Endodermal cell (in vitro differentiated cells): ENCODE measurements around the gene PAXX. TPM values are rescaled to one million over a fixed set of nuclear protein-coding genes. Genes with fewer than 3 reads are reported as not detected.

ENCODE experiments used
- DNase-seq: peaks from one replicate; pipeline ENCODE4 v3.0.0-alpha.2; 2017
- H3K27ac ChIP-seq: 2 replicates; pipeline ENCODE4 v1.5.1; 2013; ENCODE audit warnings: mild to moderate bottlenecking, low read depth, low read length, moderate library complexity
- H3K27me3 ChIP-seq: 2 replicates; pipeline ENCODE4 v1.6.1; 2013; ENCODE audit warnings: mild to moderate bottlenecking, low read length, moderate library complexity; ENCODE audit not compliant: insufficient read depth, control insufficient read depth, poor library complexity, severe bottlenecking
- H3K36me3 ChIP-seq: 2 replicates; pipeline ENCODE4 v1.7.0; 2013; ENCODE audit warnings: mild to moderate bottlenecking, low read length, moderate library complexity; ENCODE audit not compliant: control insufficient read depth, insufficient read depth
- H3K4me1 ChIP-seq: one replicate; pipeline ENCODE4 v1.7.0; 2013; ENCODE audit warnings: low read length; ENCODE audit not compliant: control insufficient read depth, insufficient read depth
- H3K4me3 ChIP-seq: 2 replicates; pipeline ENCODE4 v1.5.1; 2013; ENCODE audit warnings: mild to moderate bottlenecking, low read length, moderate library complexity
- H3K9ac ChIP-seq: 2 replicates; pipeline ENCODE4 v1.6.1; 2013; ENCODE audit warnings: mild to moderate bottlenecking, low read length, moderate library complexity; ENCODE audit not compliant: poor library complexity, severe bottlenecking; ENCODE audit errors: extremely low read depth
- H3K9me3 ChIP-seq: 2 replicates; pipeline ENCODE4 v1.6.1; 2013; ENCODE audit warnings: mild to moderate bottlenecking, low read length, moderate library complexity; ENCODE audit not compliant: control insufficient read depth
- H3K27ac Mint-ChIP-seq: 2 replicates; pipeline ENCODE4 v1.8.0; 2020; ENCODE audit warnings: mixed read lengths
- H3K27me3 Mint-ChIP-seq: 2 replicates; pipeline ENCODE4 v1.8.0; 2021; ENCODE audit warnings: mild to moderate bottlenecking, mixed read lengths; ENCODE audit not compliant: insufficient read depth
- H3K36me3 Mint-ChIP-seq: 2 replicates; pipeline ENCODE4 v1.8.0; 2020; ENCODE audit warnings: low read depth, mixed read lengths
- H3K4me1 Mint-ChIP-seq: 2 replicates; pipeline ENCODE4 v1.8.0; 2020; ENCODE audit warnings: mixed read lengths
- H3K4me3 Mint-ChIP-seq: 2 replicates; pipeline ENCODE4 v1.8.0; 2020; ENCODE audit warnings: mild to moderate bottlenecking, moderate library complexity, mixed read lengths
- H3K9me3 Mint-ChIP-seq: 2 replicates; pipeline ENCODE4 v1.8.0; 2020; ENCODE audit warnings: mild to moderate bottlenecking, mixed read lengths
- WGBS, 2 experiments: methylation state at CpG; one replicate each; pipeline versions ENCODE4 v1.1.5 to v1.1.7; 2013; ENCODE audit warnings: missing lambda C conversion rate in 2 of 2, mixed read lengths in 1 of 2; ENCODE audit not compliant: insufficient coverage in 1 of 2, insufficient read length in 1 of 2; 5-methylcytosine and 5-hydroxymethylcytosine counted together
- total RNA-seq, 2 donors: library from RNA; stranded (reverse); fragmentation: NEBNext Ultra II Directional in 1 of 2; extraction: Animal tissue kit (Norgen Biotek cat#: 25700) in 1 of 2; gene quantifications; 2 replicates in 1 of 2; 3 replicates in 1 of 2; pipeline ENCODE4 v1.2.1, GENCODE V29; 2021
- TF ChIP-seq, protein P1 (sequence below): fragments of 200-600 bp; sonication (generic); conservative IDR thresholded peaks from 2 replicates; pipeline ENCODE4 v1.5.0; 2021; ENCODE audit warnings: antibody characterized with exemption, mild to moderate bottlenecking

The PAXX gene
- total RNA-seq, 2 donors from 2014 or later = 58.3 to 66.7 TPM

DNA sequence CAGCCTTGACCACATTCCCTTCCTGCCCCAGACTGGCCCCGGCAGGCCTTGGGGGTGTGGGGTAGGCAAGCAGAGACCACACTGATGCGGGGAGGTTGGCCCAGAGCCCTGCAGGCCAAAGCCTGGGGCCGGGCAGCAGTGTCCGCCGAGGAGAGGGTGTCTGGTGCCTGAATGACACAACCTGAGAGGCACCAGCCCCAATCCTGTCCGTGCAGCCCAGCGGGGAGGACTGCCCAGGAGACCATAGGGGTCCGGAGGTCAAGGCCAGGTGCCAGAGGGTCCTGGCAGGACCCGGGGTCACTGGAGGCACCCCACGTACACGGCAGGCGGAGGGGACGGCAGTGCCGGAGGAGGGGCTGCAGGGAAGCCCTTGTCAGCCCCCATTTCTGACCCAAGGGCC is 20.5 kb upstream of the PAXX start:
- Histone ChIP-seq H3K27me3 (no peaks in the 10 kb centered on the region), H3K4me3 (no peak overlapping the region), H3K9ac (no peak overlapping the region), H3K27ac (no peak overlapping the region), H3K4me1 (no peaks in the 10 kb centered on the region), H3K9me3 (no peaks in the 10 kb centered on the region), H3K36me3 (no peaks in the 10 kb centered on the region)
- TF ChIP-seq, protein P1, sequence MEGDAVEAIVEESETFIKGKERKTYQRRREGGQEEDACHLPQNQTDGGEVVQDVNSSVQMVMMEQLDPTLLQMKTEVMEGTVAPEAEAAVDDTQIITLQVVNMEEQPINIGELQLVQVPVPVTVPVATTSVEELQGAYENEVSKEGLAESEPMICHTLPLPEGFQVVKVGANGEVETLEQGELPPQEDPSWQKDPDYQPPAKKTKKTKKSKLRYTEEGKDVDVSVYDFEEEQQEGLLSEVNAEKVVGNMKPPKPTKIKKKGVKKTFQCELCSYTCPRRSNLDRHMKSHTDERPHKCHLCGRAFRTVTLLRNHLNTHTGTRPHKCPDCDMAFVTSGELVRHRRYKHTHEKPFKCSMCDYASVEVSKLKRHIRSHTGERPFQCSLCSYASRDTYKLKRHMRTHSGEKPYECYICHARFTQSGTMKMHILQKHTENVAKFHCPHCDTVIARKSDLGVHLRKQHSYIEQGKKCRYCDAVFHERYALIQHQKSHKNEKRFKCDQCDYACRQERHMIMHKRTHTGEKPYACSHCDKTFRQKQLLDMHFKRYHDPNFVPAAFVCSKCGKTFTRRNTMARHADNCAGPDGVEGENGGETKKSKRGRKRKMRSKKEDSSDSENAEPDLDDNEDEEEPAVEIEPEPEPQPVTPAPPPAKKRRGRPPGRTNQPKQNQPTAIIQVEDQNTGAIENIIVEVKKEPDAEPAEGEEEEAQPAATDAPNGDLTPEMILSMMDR = no peak
- no peaks in the 10 kb centered on the region for H3K4me1 Mint-ChIP-seq
- H3K27ac Mint-ChIP-seq = no peak overlapping the region
- no peaks in the 10 kb centered on the region for H3K36me3 Mint-ChIP-seq
- no peaks in the 10 kb centered on the region for H3K27me3 Mint-ChIP-seq
- WGBS, 2 experiments = 92 to 96% methylated on average over 9 to 14 of the region's 14 CpGs
- no peak for DNase-seq
- no peaks in the 10 kb centered on the region for H3K9me3 Mint-ChIP-seq
- H3K4me3 Mint-ChIP-seq = no peak overlapping the region

DNA sequence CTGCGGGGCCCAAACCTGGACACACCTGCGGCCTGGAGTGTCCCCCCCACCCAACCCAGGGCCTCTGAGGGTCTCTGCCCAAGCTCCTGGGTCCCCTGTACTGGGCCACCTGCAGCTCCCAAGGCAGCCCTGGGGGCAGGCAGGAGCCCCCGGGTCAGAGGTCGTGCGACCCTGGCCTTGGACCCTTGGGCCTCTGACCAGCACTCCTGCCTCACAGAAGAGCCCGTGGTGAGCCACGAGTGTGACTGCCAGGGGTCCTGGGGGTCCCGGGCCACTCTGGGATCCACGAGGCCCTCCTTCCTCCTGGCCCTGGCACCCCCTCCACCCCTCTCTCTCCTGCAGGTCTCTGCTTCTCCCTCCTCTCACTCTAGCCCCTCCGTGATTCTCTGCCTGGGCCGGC is 19.9 kb upstream of the PAXX start:
- Mint-ChIP-seq H3K9me3 (no peaks in the 10 kb centered on the region), H3K27ac (no peak overlapping the region)
- WGBS, 2 experiments = 88 to 91% methylated on average over 8 to 11 of the region's 11 CpGs

DNA sequence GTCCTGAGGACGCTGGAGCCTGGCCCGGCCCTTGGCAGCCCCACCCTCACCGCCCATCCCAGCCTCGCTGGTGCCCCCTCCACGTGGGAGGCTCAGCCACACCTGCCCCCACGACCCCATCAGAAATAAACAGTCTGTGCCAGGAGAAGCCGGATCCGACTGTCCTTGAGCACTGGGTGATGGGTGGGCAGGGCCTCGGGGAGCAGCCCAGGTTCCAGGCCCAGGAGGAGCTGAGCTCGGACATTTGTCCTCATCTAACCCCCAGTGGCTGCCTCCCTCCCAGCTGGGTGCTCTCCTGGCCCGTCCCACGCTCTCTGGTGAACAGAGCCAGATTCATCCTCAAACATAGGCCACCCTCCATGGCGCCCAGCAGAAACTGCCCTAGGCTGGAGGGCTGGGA is 19.5 kb upstream of the PAXX start:
- Mint-ChIP-seq H3K27me3 (peaks cover 2% of the 10 kb centered on the region), H3K27ac (no peak overlapping the region), H3K9me3 (no peaks in the 10 kb centered on the region), H3K36me3 (no peaks in the 10 kb centered on the region), H3K4me1 (peaks cover 2% of the 10 kb centered on the region), H3K4me3 (no peak overlapping the region)
- no peaks in the 10 kb centered on the region for H3K9me3 ChIP-seq
- no peak for DNase-seq
- H3K4me3 ChIP-seq = no peak overlapping the region
- TF ChIP-seq, protein P1 = no peak
- 71 to 78% methylated on average over 4 to 13 of the region's 13 CpGs for WGBS, 2 experiments
- H3K4me1 ChIP-seq = no peaks in the 10 kb centered on the region
- H3K27ac ChIP-seq = no peak overlapping the region
- no peaks in the 10 kb centered on the region for H3K36me3 ChIP-seq
- no peak overlapping the region for H3K9ac ChIP-seq
- H3K27me3 ChIP-seq = peaks cover 6% of the 10 kb centered on the region

More for the DNA sequence above, 19.9 kb upstream of the PAXX start:
- no peak overlapping the region for H3K9ac ChIP-seq
- Mint-ChIP-seq H3K27me3 (peaks cover under 1% of the 10 kb centered on the region), H3K4me1 (peaks cover under 1% of the 10 kb centered on the region), H3K36me3 (no peaks in the 10 kb centered on the region), H3K4me3 (no peak overlapping the region)
- H3K27me3 ChIP-seq = peaks cover 3% of the 10 kb centered on the region
- no peaks in the 10 kb centered on the region for H3K9me3 ChIP-seq
- H3K4me1 ChIP-seq = no peaks in the 10 kb centered on the region
- H3K36me3 ChIP-seq = no peaks in the 10 kb centered on the region
- no peak for DNase-seq
- no peak overlapping the region for H3K27ac ChIP-seq
- TF ChIP-seq, protein P1 = no peak
- H3K4me3 ChIP-seq = no peak overlapping the region
